HG02759 (cell line): ENCODE data around the gene GRK4.
A peak's percentile ranks its signal among the peaks of the same experiment; 100 is the strongest.
"Not testable (repeated sequence)": the region's sequence is repeated elsewhere in the genome, so short reads cannot be mapped to it uniquely, and the experiment has no call there.

ENCODE experiments used
- ATAC-seq: cut with Tn5 transposase; IDR thresholded peaks from one replicate; pipeline ENCODE4 v1.9.1; 2021; ENCODE audit warnings: mild to moderate bottlenecking, moderate library complexity; ENCODE audit not compliant: unreplicated experiment

The GRK4 gene

DNA sequence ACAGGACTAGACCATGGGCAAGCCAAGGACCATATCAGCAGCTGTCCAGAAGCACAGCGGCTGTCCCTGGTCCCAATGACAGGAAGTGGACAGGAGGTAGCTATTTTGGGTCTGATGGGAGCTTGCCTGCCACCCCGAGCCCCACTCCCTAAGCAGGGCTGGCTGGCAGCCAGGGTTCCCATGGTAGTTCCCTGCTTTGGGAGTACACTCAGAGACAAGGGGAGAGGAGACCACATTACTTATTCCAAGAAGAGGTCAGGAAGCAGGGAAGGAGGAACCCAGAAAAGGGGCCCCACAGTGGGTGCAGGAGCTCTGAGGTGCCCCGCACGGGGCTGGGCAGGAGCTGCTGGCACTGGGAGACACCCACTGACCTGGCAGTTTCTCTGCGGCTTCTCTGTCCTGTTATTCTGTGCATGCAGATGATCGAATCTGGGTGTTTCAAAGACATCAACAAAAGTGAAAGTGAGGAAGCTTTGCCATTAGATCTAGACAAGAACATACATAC lies 74.6 kb downstream of the GRK4 start:
- ATAC-seq = no peak

- no peak for ATAC-seq
Observed at GRCh38 chr4:3039706-3040366, 76.5 kb downstream of the GRK4 start.

DNA sequence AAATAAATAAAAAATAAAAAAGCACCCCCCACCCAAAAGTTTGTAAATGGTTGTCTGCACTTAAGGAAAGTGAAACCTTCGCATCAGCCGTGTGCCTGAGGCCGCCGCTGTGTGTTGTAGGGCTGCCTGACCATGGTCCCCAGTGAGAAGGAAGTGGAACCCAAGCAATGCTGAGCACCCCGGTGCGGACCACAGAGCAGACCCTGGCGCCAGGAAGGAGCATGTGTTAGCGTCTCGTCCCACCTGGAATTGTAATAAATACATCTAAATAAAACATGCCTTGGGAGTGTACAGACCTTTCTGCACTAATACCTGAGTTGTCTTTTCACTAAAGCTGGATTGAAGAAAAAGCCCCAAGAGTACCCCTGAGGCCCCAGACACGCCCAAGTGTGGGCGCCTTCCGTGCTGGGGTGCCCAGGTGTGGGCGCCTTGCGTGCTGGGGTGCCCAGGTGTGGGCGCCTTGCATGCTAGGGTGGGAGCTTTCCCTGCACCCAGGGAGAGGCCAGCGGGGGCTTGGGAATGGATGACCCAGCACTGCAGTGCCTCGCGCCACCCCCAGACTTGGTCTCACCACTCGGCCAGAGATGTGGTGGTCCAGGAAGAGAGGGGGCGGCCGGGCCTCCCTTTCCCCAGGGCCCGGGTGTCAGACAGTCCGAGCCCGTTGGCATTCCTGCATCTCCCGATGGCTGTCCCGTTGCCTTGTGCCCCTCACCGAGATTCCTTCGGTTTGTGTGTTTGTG lies 77.3 kb downstream of the GRK4 start:
- no peak for ATAC-seq

DNA sequence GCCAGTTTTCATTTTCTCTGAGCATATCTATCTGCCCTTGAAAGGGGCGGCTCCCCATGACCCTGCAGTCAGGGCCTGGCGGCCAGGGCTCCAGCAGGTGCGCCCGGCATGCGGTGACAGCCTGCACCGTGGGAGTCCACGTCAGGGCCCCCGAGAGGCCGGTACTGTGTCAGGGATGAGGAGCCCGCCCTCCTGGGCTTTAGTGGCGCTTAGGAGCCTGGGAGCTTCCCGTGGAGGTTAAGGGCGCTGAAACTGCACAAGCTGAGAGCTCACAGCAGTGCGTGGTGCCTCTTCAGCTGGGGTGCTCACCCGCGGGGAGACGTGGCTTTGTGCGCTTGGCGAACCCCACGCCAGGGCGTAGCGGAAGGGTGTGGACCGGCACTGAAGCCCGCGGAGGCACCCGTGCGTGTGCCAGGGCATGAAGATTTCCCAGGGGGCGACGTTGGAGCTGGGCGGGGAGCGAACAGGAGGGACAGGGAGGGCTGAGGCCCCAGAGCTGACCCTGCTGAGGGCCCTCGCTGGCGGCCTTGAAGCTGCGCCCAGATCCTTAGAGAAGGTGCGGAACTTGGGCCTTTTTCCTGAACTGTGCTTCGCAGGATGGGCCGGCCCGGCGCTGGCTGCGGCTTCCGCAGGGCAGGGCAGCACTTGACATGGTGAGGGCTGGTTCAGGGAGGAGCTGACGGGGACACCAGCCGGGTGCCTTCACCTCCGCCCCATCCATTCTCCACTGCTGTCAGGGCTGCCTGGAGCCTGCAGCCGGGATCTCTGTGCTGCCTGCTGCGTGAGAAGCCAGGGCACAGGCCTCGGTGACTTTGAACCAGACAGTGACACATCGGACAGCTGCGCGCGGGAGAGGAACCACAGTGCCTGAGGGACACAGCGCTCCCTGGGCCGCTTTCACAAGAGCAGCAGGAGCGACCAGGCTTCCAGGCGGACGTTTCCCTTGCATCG lies 78.1 kb downstream of the GRK4 start:
- no peak for ATAC-seq

- no peak for ATAC-seq
Observed at GRCh38 chr4:3042226-3042625, 78.9 kb downstream of the GRK4 start.

GRCh38 chr4:3043282-3044020 lies 80.1 kb downstream of the GRK4 start:
- no peak for ATAC-seq

- ATAC-seq = no peak
Observed at GRCh38 chr4:3044870-3045819, 81.8 kb downstream of the GRK4 start.

DNA sequence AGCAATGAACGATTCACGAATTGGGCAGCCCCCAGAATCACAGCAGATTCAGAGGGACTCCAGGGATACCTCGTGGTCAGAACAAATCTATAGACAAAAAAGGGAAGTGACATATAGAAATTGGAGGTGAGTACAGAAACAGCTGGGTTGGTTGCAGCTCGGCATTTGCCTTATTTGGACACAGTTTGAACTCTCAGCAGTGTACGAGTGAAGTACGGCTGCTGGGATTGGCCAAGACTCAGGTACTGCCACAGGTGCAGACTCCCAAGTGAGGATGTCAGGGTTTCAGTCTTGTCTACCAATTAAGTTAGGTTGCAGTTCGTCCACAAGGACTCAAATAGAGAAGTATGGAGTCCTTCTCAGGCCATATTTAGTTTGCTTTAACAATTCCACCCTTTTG lies 82.8 kb downstream of the GRK4 start:
- no peak for ATAC-seq

GRCh38 chr4:3046623-3047022 lies 83.3 kb downstream of the GRK4 start:
- no peak for ATAC-seq

- ATAC-seq = peak; percentile 96
Observed at GRCh38 chr4:3047464-3048286, 84.3 kb downstream of the GRK4 start.

GRCh38 chr4:3051141-3051897 lies 87.9 kb downstream of the GRK4 start:
- ATAC-seq = not testable (repeated sequence)

- ATAC-seq = no peak
Observed at GRCh38 chr4:3054169-3054759, 90.9 kb downstream of the GRK4 start.

- no peak for ATAC-seq
Observed at GRCh38 chr4:3059943-3060342, 96.6 kb downstream of the GRK4 start.

- ATAC-seq = no peak
Observed at GRCh38 chr4:3060946-3061345, 97.6 kb downstream of the GRK4 start.

- ATAC-seq = no peak
Observed at GRCh38 chr4:3062471-3062870, 99.1 kb downstream of the GRK4 start.

DNA sequence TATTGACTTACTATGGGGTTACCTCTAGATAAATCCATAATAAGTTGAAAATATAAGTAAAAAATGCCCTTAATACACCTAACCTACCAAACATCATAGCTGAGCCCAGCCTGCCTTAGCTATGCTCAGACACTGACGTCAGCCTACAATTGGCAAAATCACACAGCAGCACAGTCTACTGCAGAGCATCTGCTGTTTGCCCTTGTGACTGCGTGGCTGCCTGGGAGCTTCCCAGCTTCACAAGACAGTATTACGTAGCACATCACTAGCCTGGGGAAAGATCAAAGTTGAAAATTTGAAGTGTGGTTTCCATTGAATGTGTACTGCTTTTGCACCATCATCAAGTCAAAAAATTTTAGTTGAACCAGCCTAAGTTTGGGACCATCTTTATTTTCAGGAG lies 102.2 kb downstream of the GRK4 start:
- ATAC-seq = no peak

GRCh38 chr4:3066836-3067400 lies 103.5 kb downstream of the GRK4 start:
- ATAC-seq = no peak
